ENCODE data around the gene ZFPM1. TPM values are rescaled to one million over a fixed set of nuclear protein-coding genes. Genes with fewer than 3 reads are reported as not detected.

Gene ZFPM1
- polyA plus RNA-seq, 2 donors: 0.98 to 2.6 TPM

- H3K9me3 ChIP-seq (ENCODE audit: control insufficient read depth in 2 of 2, insufficient read depth in 1 of 2, low read depth in 1 of 2, low read length in 1 of 2): no peaks in the 10 kb centered on the region
- H3K27me3 ChIP-seq (ENCODE audit: control insufficient read depth in 1 of 2, insufficient read depth in 2 of 2, low read length in 2 of 2): no peaks in the 10 kb centered on the region
- peaks cover 15% of the 10 kb centered on the region in 2 donors for H3K4me1 ChIP-seq (ENCODE audit: control insufficient read depth in 2 of 2, insufficient read depth in 2 of 2, low read length in 1 of 2)
- 6% methylated on average over 27 of the region's 27 CpGs for WGBS, 2 donors
- peak overlapping the region; percentile 45 to 46 for H3K27ac ChIP-seq (ENCODE audit: low read depth in 2 of 2, low read length in 1 of 2)
- no peaks in the 10 kb centered on the region for H3K36me3 ChIP-seq (ENCODE audit: control insufficient read depth in 2 of 2, insufficient read depth in 2 of 2, low read length in 1 of 2)
- peak overlapping the region; percentile 56 to 69 for H3K4me3 ChIP-seq (ENCODE audit: low read depth in 1 of 2, low read length in 2 of 2)
Observed at GRCh38 chr16:88454523-88454947, 1.5 kb downstream of the ZFPM1 start.

- Histone ChIP-seq H3K9me3 (ENCODE audit: control insufficient read depth in 2 of 2, insufficient read depth in 1 of 2, low read depth in 1 of 2, low read length in 1 of 2) (no peaks in the 10 kb centered on the region), H3K36me3 (ENCODE audit: control insufficient read depth in 2 of 2, insufficient read depth in 2 of 2, low read length in 1 of 2) (no peaks in the 10 kb centered on the region), H3K27ac (ENCODE audit: low read depth in 2 of 2, low read length in 1 of 2) (peak overlapping the region in 1 of 2 donors; percentile 22), H3K4me3 (ENCODE audit: low read depth in 1 of 2, low read length in 2 of 2) (peak overlapping the region; percentile 44 to 69), H3K4me1 (ENCODE audit: control insufficient read depth in 2 of 2, insufficient read depth in 2 of 2, low read length in 1 of 2) (peaks cover 15% of the 10 kb centered on the region in 2 donors), H3K27me3 (ENCODE audit: control insufficient read depth in 1 of 2, insufficient read depth in 2 of 2, low read length in 2 of 2) (no peaks in the 10 kb centered on the region)
- WGBS, 2 donors: 1% methylated on average over 66 to 68 of the region's 68 CpGs
Observed at GRCh38 chr16:88455610-88456355, 2.7 kb downstream of the ZFPM1 start.

GRCh38 chr16:88456356-88457292 lies 3.5 kb downstream of the ZFPM1 start:
- no peak overlapping the region for H3K27ac ChIP-seq (ENCODE audit: low read depth in 2 of 2, low read length in 1 of 2)
- H3K4me1 ChIP-seq (ENCODE audit: control insufficient read depth in 2 of 2, insufficient read depth in 2 of 2, low read length in 1 of 2): peaks cover 15% of the 10 kb centered on the region in 2 donors
- no peaks in the 10 kb centered on the region for H3K9me3 ChIP-seq (ENCODE audit: control insufficient read depth in 2 of 2, insufficient read depth in 1 of 2, low read depth in 1 of 2, low read length in 1 of 2)
- no peaks in the 10 kb centered on the region for H3K36me3 ChIP-seq (ENCODE audit: control insufficient read depth in 2 of 2, insufficient read depth in 2 of 2, low read length in 1 of 2)
- 60 to 69% methylated on average over 14 of the region's 14 CpGs for WGBS, 2 donors
- no peaks in the 10 kb centered on the region for H3K27me3 ChIP-seq (ENCODE audit: control insufficient read depth in 1 of 2, insufficient read depth in 2 of 2, low read length in 2 of 2)
- no peak overlapping the region for H3K4me3 ChIP-seq (ENCODE audit: low read depth in 1 of 2, low read length in 2 of 2)

- WGBS, 2 donors: 76 to 85% methylated on average over 20 of the region's 20 CpGs
- Histone ChIP-seq H3K9me3 (ENCODE audit: control insufficient read depth in 2 of 2, insufficient read depth in 1 of 2, low read depth in 1 of 2, low read length in 1 of 2) (no peaks in the 10 kb centered on the region), H3K4me1 (ENCODE audit: control insufficient read depth in 2 of 2, insufficient read depth in 2 of 2, low read length in 1 of 2) (peaks cover 11 to 15% of the 10 kb centered on the region in 2 donors), H3K36me3 (ENCODE audit: control insufficient read depth in 2 of 2, insufficient read depth in 2 of 2, low read length in 1 of 2) (no peaks in the 10 kb centered on the region), H3K4me3 (ENCODE audit: low read depth in 1 of 2, low read length in 2 of 2) (no peak overlapping the region), H3K27me3 (ENCODE audit: control insufficient read depth in 1 of 2, insufficient read depth in 2 of 2, low read length in 2 of 2) (no peaks in the 10 kb centered on the region), H3K27ac (ENCODE audit: low read depth in 2 of 2, low read length in 1 of 2) (no peak overlapping the region)
Observed at GRCh38 chr16:88458039-88458772, 5.1 kb downstream of the ZFPM1 start.

GRCh38 chr16:88458773-88459235 lies 5.7 kb downstream of the ZFPM1 start:
- 87 to 95% methylated on average over 12 of the region's 12 CpGs for WGBS, 2 donors
- Histone ChIP-seq H3K4me1 (ENCODE audit: control insufficient read depth in 2 of 2, insufficient read depth in 2 of 2, low read length in 1 of 2) (peaks cover 11 to 12% of the 10 kb centered on the region in 2 donors), H3K27me3 (ENCODE audit: control insufficient read depth in 1 of 2, insufficient read depth in 2 of 2, low read length in 2 of 2) (no peaks in the 10 kb centered on the region), H3K36me3 (ENCODE audit: control insufficient read depth in 2 of 2, insufficient read depth in 2 of 2, low read length in 1 of 2) (no peaks in the 10 kb centered on the region), H3K4me3 (ENCODE audit: low read depth in 1 of 2, low read length in 2 of 2) (no peak overlapping the region), H3K9me3 (ENCODE audit: control insufficient read depth in 2 of 2, insufficient read depth in 1 of 2, low read depth in 1 of 2, low read length in 1 of 2) (no peaks in the 10 kb centered on the region), H3K27ac (ENCODE audit: low read depth in 2 of 2, low read length in 1 of 2) (no peak overlapping the region)

GRCh38 chr16:88459366-88460073 lies 6.4 kb downstream of the ZFPM1 start:
- H3K27me3 ChIP-seq (ENCODE audit: control insufficient read depth in 1 of 2, insufficient read depth in 2 of 2, low read length in 2 of 2): no peaks in the 10 kb centered on the region
- 73 to 85% methylated on average over 8 of the region's 8 CpGs for WGBS, 2 donors

GRCh38 chr16:88460496-88461330 lies 7.6 kb downstream of the ZFPM1 start:
- Histone ChIP-seq H3K36me3 (ENCODE audit: control insufficient read depth in 2 of 2, insufficient read depth in 2 of 2, low read length in 1 of 2) (no peaks in the 10 kb centered on the region), H3K4me3 (ENCODE audit: low read depth in 1 of 2, low read length in 2 of 2) (no peak overlapping the region), H3K4me1 (ENCODE audit: control insufficient read depth in 2 of 2, insufficient read depth in 2 of 2, low read length in 1 of 2) (peaks cover 0 to 2% of the 10 kb centered on the region in 2 donors), H3K27me3 (ENCODE audit: control insufficient read depth in 1 of 2, insufficient read depth in 2 of 2, low read length in 2 of 2) (no peaks in the 10 kb centered on the region), H3K9me3 (ENCODE audit: control insufficient read depth in 2 of 2, insufficient read depth in 1 of 2, low read depth in 1 of 2, low read length in 1 of 2) (no peaks in the 10 kb centered on the region), H3K27ac (ENCODE audit: low read depth in 2 of 2, low read length in 1 of 2) (no peak overlapping the region)
- 73 to 86% methylated on average over 9 to 32 of the region's 32 CpGs for WGBS, 2 donors

More at GRCh38 chr16:88459366-88460073, 6.4 kb downstream of the ZFPM1 start:
- Histone ChIP-seq H3K4me1 (ENCODE audit: control insufficient read depth in 2 of 2, insufficient read depth in 2 of 2, low read length in 1 of 2) (peaks cover 5 to 8% of the 10 kb centered on the region in 2 donors), H3K27ac (ENCODE audit: low read depth in 2 of 2, low read length in 1 of 2) (no peak overlapping the region), H3K36me3 (ENCODE audit: control insufficient read depth in 2 of 2, insufficient read depth in 2 of 2, low read length in 1 of 2) (no peaks in the 10 kb centered on the region), H3K9me3 (ENCODE audit: control insufficient read depth in 2 of 2, insufficient read depth in 1 of 2, low read depth in 1 of 2, low read length in 1 of 2) (no peaks in the 10 kb centered on the region), H3K4me3 (ENCODE audit: low read depth in 1 of 2, low read length in 2 of 2) (no peak overlapping the region)

Measured in esophagus (tissue), 2 donors.